K562 (cell line): ENCODE measurements around the gene HMOX1. TPM values are rescaled to one million over a fixed set of nuclear protein-coding genes. Genes with fewer than 3 reads are reported as not detected.
A peak's percentile ranks its signal among the peaks of the same experiment; 100 is the strongest.

ENCODE experiments used
- ATAC-seq: fragments of 200-7000 bp; cut with Tn5 transposase; 3 replicates; pipeline ENCODE4 v1.9.1; 2020; ENCODE audit warnings: moderate library complexity
- BruUV-seq: library from RNA; stranded (reverse); fragments of 400-500 nt; replicated peaks from 2 replicates; lab custom pipeline; 2021; lab: Mats Ljungman, UMichigan
- CTCF ChIA-PET: fragments of 300-600 bp; formaldehyde crosslinking; extraction: SDS; loops from one replicate; lab custom pipeline; 2021; ENCODE audit warnings: low intra/inter-chr PET ratio; lab: Yijun Ruan, JAX
- POLR2A ChIA-PET: fragments of 300-600, 350-650 bp; sonication (Branson Sonifier 250); formaldehyde crosslinking; extraction: SDS; loops from one replicate; lab custom pipeline; 2021; ENCODE audit warnings: antibody characterized with exemption, inconsistent platforms; lab: Yijun Ruan, JAX
- DNase-seq, 4 experiments: peaks; one replicate each; pipeline versions ENCODE4 v3.0.0 to v3.0.0-alpha.2; 2011 to 2018; ENCODE audit warnings: low spot score in 3 of 4, mixed read lengths in 3 of 4; ENCODE audit errors: extremely low read depth in 1 of 4
- FAIRE-seq: peaks from 2 replicates; lab custom pipeline; 2011; peaks lifted over from hg19 to GRCh38; lab: Jason Lieb, UNC
- H2AFZ ChIP-seq: 2 replicates; pipeline ENCODE4 v1.6.0; 2011; ENCODE audit warnings: low read depth, low read length, control low read depth, inconsistent platforms
- H3K27ac ChIP-seq: fragments of 200-600 bp; 3 replicates; pipeline ENCODE4 v1.8.0; 2011; ENCODE audit warnings: low read depth, mild to moderate bottlenecking, control low read depth, inconsistent platforms, low read length, moderate library complexity, mixed read lengths; ENCODE audit errors: extremely low read depth
- H3K27me3 ChIP-seq, 2 experiments: fragments of 300-600 bp in 1 of 2; 2 replicates in 1 of 2; 3 replicates in 1 of 2; pipeline versions ENCODE4 v1.6.0 to v1.8.0; 2011; ENCODE audit warnings: inconsistent platforms in 2 of 2, low read length in 2 of 2, mild to moderate bottlenecking in 1 of 2, mixed read lengths in 1 of 2, moderate library complexity in 1 of 2; ENCODE audit not compliant: control insufficient read depth in 2 of 2, insufficient read depth in 2 of 2
- H3K36me3 ChIP-seq: fragments of 300-600 bp; 3 replicates; pipeline ENCODE4 v1.8.0; 2011; ENCODE audit warnings: mild to moderate bottlenecking, low read length, inconsistent platforms; ENCODE audit not compliant: control insufficient read depth, insufficient read depth
- H3K4me1 ChIP-seq, 2 experiments: fragments of 200-600 bp in 1 of 2; replicated peaks in 1 of 2; 2 replicates in 1 of 2; 3 replicates in 1 of 2; pipeline versions ENCODE4 v1.5.1 to v1.8.0; 2011; ENCODE audit warnings: inconsistent platforms in 2 of 2, low read length in 2 of 2, mild to moderate bottlenecking in 1 of 2, mixed read lengths in 1 of 2, moderate library complexity in 1 of 2; ENCODE audit not compliant: control insufficient read depth in 2 of 2, insufficient read depth in 2 of 2
- H3K4me2 ChIP-seq: 2 replicates; pipeline ENCODE4 v1.6.1; 2011; ENCODE audit warnings: low read length, control low read depth, inconsistent platforms, mixed read lengths; ENCODE audit not compliant: insufficient read depth
- H3K4me3 ChIP-seq: fragments of 200-600 bp; sonication (generic), shearing (Covaris generic); 2 replicates; pipeline ENCODE4 v1.5.1; 2016; ENCODE audit warnings: control low read depth, inconsistent platforms
- H3K79me2 ChIP-seq: fragments of 200-600 bp; 3 replicates; pipeline ENCODE4 v1.8.0; 2011; ENCODE audit warnings: low read length, inconsistent platforms; ENCODE audit not compliant: control insufficient read depth, insufficient read depth
- H3K9ac ChIP-seq, 2 experiments: 2 replicates each; pipeline versions ENCODE4 v1.6.0 to v1.6.1; 2011; ENCODE audit warnings: low read depth in 2 of 2, low read length in 2 of 2, control low read depth in 1 of 2, inconsistent platforms in 1 of 2, mild to moderate bottlenecking in 1 of 2, mixed read lengths in 1 of 2; ENCODE audit not compliant: insufficient read depth in 1 of 2
- H3K9me1 ChIP-seq: one replicate; pipeline ENCODE4 v1.6.0; 2011; ENCODE audit warnings: inconsistent platforms, mild to moderate bottlenecking, low read length, moderate library complexity; ENCODE audit not compliant: control insufficient read depth, insufficient read depth
- H3K9me3 ChIP-seq: replicated peaks from 2 replicates; pipeline ENCODE4 v1.5.1; 2011; ENCODE audit warnings: low read depth, low read length, inconsistent platforms; ENCODE audit not compliant: control insufficient read depth, insufficient read depth
- H4K20me1 ChIP-seq: replicated peaks from 2 replicates; pipeline ENCODE4 v1.6.1; 2011; ENCODE audit warnings: low read length, inconsistent platforms, mixed read lengths; ENCODE audit not compliant: control insufficient read depth, insufficient read depth
- DACH1 ChIP-seq: fragments of 450-650 bp; IDR thresholded peaks from 2 replicates; pipeline ENCODE4 v1.6.1; 2018; ENCODE audit not compliant: partially characterized antibody
- HMGN3 ChIP-seq: IDR thresholded peaks from 2 replicates; pipeline ENCODE4 v1.6.1; 2011; ENCODE audit warnings: borderline replicate concordance, low read depth, mild to moderate bottlenecking, mixed read lengths, low read length; ENCODE audit not compliant: insufficient read length; ENCODE audit errors: extremely low read depth
- HNRNPH1 ChIP-seq: fragments of 200-400 bp; formaldehyde crosslinking; optimal IDR thresholded peaks from 2 replicates; pipeline ENCODE3; 2017; ENCODE audit warnings: low read depth, mild to moderate bottlenecking, low read length, moderate library complexity
- HSF4 ChIP-seq: fragments of 250-450 bp; sonication (Bioruptor Pico); IDR thresholded peaks from 2 replicates; pipeline ENCODE4 v2.1.2; 2022; ENCODE audit warnings: mild to moderate bottlenecking, moderate library complexity, borderline replicate concordance
- MEIS2 ChIP-seq: fragments of 450-650 bp; IDR thresholded peaks from 2 replicates; pipeline ENCODE4 v1.6.1; 2014; ENCODE audit warnings: mild to moderate bottlenecking; ENCODE audit not compliant: partially characterized antibody
- MNT ChIP-seq, 2 experiments: fragments of 450-650 bp; conservative IDR thresholded peaks; 2 replicates each; pipeline ENCODE4 v1.6.1; 2017; ENCODE audit warnings: mild to moderate bottlenecking in 2 of 2, moderate library complexity in 2 of 2
- RHOXF2B ChIP-seq: fragments of 250-450 bp; sonication (Bioruptor Pico); conservative IDR thresholded peaks from 2 replicates; pipeline ENCODE4 v1.5.1; 2021
- SMAD2 ChIP-seq: fragments of 150-350 bp; IDR thresholded peaks from 2 replicates; pipeline ENCODE4 v1.6.1; 2014; ENCODE audit warnings: low read depth, mild to moderate bottlenecking, low read length
- STAT5B ChIP-seq: fragments of 250-450 bp; sonication (Bioruptor Pico); IDR thresholded peaks from 2 replicates; pipeline ENCODE4 v1.8.0; 2021; ENCODE audit warnings: mild to moderate bottlenecking, inconsistent platforms
- TSHZ1 ChIP-seq: fragments of 250-450 bp; sonication (Bioruptor Pico); IDR thresholded peaks from 2 replicates; pipeline ENCODE4 v1.4.0; 2020; ENCODE audit warnings: mild to moderate bottlenecking, moderate library complexity
- ZBTB17 ChIP-seq: fragments of 450-650 bp; formaldehyde crosslinking; IDR thresholded peaks from 2 replicates; pipeline ENCODE4 v1.4.0; 2020; ENCODE audit warnings: mild to moderate bottlenecking
- ZNF143 ChIP-seq: sonication (generic); formaldehyde crosslinking; IDR thresholded peaks from 2 replicates; pipeline ENCODE4 v1.9.0; 2022; ENCODE audit warnings: mild to moderate bottlenecking, missing genetic modification reagents
- ZNF589 ChIP-seq: fragments of 200-800 bp; sonication (Bioruptor generic); IDR thresholded peaks from 2 replicates; pipeline ENCODE4 v1.6.1; 2016; ENCODE audit warnings: low read depth, missing genetic modification characterization, missing compliant biosample characterization
- WGBS: fragments of 100-300 bp; shearing (Covaris generic); methylation state at CpG from one replicate; pipeline ENCODE4 v1.1.6; 2016; ENCODE audit warnings: low coverage, mixed read lengths; ENCODE audit not compliant: insufficient coverage; ENCODE audit errors: missing lambda C conversion rate; 5-methylcytosine and 5-hydroxymethylcytosine counted together
- in situ Hi-C: fragments of 300-500 bp; cut with MboI; formaldehyde crosslinking; loops from 4 replicates; pipeline ENCODE4 v1.15.0; 2018; ENCODE audit warnings: inconsistent platforms, mixed read lengths
- intact Hi-C: fragments of 100-400 bp; cut with micrococcal nuclease; formaldehyde crosslinking; loops from 2 replicates; pipeline ENCODE4 v1.14.2; 2022
- polyA plus RNA-seq, 8 experiments: library from polyadenylated mRNA; depleted of rRNA in 4 of 8; stranded (reverse) in 5 of 8; unstranded in 3 of 8; fragments of >200 nt; fragmentation: Nextera tagmentation in 2 of 8; fragmentation: Illumina TruSeq in 1 of 8; extraction: Ambion mirVana in 2 of 8; extraction: Trizol in 1 of 8; gene quantifications; 2 replicates each; pipeline versions ENCODE4 v1.2.1 to v1.2.3, GENCODE V29; 2011 to 2014; ENCODE audit warnings: inconsistent platforms in 1 of 8, missing spikeins in 1 of 8
- total RNA-seq, 7 experiments: library from RNA; depleted of rRNA in 6 of 7; stranded (reverse); fragments of >200 nt in 6 of 7; fragmentation: Illumina TruSeq in 2 of 7; extraction: Trizol in 2 of 7; gene quantifications; 2 replicates each; pipeline versions ENCODE4 v1.2.1 to v1.2.3, GENCODE V29; 2011 to 2021; ENCODE audit warnings: low replicate concordance in 1 of 7
- TF ChIP-seq, protein P1 (sequence below): fragments of 150-350 bp; IDR thresholded peaks from 2 replicates; pipeline ENCODE4 v1.6.1; 2014; ENCODE audit warnings: low read depth, mild to moderate bottlenecking, low read length, borderline replicate concordance

HMOX1 gene
- total and polyA plus RNA-seq, 9 of the 15 experiments (the other 6 are each of a cell fraction or from before 2014, with no cell fraction given): not detected

- ChIA-PET POLR2A (interaction anchor here (0.7 to 3.1 kb wide), 8 partner anchors 9 to 930 kb away, joined by 3 to 21 read pairs (median 4); no protein-coding TSS in a partner anchor), CTCF (no interaction called here)
- ATAC-seq (no peak), FAIRE-seq (no peak), DNase-seq (no peak)
- Histone ChIP-seq H4K20me1 (0 out of 2 replicates have a peak, but pooled peaks cover 3% of the 10 kb centered on the region), H2AFZ (no peak overlapping the region), H3K79me2 (peaks cover 38% of the 10 kb centered on the region), H3K9me1 (no peaks in the 10 kb centered on the region), H3K4me3 (peak overlapping the region; percentile 92; the same call in 1 of the 2 replicates), H3K4me1 (peaks cover 9 to 30% of the 10 kb centered on the region in 2 experiments; a peak in 4 of 5 replicates), H3K9ac (peak overlapping the region; percentile 99; a peak in 3 of 4 replicates), H3K27ac (no peak overlapping the region; the same call in 1 of the 3 replicates), H3K27me3 (no peaks in the 10 kb centered on the region), H3K4me2 (peak overlapping the region; percentile 84), H3K36me3 (peaks cover 55% of the 10 kb centered on the region), H3K9me3 (no peaks in the 10 kb centered on the region)
- no TSS peak for BruUV-seq
- in situ Hi-C loops (no loop called here), intact Hi-C loops (loop anchor here (10.0 kb wide), 1 partner anchor 47 kb away; no protein-coding TSS in a partner anchor)
- 98% methylated on average over 5 of the region's 6 CpGs for WGBS
- TF ChIP-seq DACH1 (no peak), HMGN3 (no peak), HNRNPH1 (no peak), RHOXF2B (CRISPR knock-in tag) (no peak), HSF4 (no peak), MEIS2 (no peak), ZNF589 (no peak), MNT (conservative IDR thresholded peaks at IDR 0.05) (no peak), SMAD2 (no peak), ZNF143 (CRISPR knock-in tag) (no peak), ZBTB17 (CRISPR knock-in tag) (no peak), TSHZ1 (CRISPR knock-in tag) (no peak), STAT5B (CRISPR knock-in tag) (no peak)
- TF ChIP-seq, protein P1, sequence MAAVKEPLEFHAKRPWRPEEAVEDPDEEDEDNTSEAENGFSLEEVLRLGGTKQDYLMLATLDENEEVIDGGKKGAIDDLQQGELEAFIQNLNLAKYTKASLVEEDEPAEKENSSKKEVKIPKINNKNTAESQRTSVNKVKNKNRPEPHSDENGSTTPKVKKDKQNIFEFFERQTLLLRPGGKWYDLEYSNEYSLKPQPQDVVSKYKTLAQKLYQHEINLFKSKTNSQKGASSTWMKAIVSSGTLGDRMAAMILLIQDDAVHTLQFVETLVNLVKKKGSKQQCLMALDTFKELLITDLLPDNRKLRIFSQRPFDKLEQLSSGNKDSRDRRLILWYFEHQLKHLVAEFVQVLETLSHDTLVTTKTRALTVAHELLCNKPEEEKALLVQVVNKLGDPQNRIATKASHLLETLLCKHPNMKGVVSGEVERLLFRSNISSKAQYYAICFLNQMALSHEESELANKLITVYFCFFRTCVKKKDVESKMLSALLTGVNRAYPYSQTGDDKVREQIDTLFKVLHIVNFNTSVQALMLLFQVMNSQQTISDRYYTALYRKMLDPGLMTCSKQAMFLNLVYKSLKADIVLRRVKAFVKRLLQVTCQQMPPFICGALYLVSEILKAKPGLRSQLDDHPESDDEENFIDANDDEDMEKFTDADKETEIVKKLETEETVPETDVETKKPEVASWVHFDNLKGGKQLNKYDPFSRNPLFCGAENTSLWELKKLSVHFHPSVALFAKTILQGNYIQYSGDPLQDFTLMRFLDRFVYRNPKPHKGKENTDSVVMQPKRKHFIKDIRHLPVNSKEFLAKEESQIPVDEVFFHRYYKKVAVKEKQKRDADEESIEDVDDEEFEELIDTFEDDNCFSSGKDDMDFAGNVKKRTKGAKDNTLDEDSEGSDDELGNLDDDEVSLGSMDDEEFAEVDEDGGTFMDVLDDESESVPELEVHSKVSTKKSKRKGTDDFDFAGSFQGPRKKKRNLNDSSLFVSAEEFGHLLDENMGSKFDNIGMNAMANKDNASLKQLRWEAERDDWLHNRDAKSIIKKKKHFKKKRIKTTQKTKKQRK: no peak
Observed at GRCh38 chr22:35401863-35402262, 21.0 kb downstream of the HMOX1 start.
